Lower leg skin (tissue), 4 donors: ENCODE data around the gene PDE4A. TPM values are rescaled to one million over a fixed set of nuclear protein-coding genes. Genes with fewer than 3 reads are reported as not detected.
"Not testable (repeated sequence)": the region's sequence is repeated elsewhere in the genome, so short reads cannot be mapped to it uniquely, and the experiment has no call there.

Source experiments
- DNase-seq, 2 donors: peaks; one replicate each; pipeline ENCODE4 v3.0.0-alpha.2; 2019; ENCODE audit warnings: low spot score in 2 of 2
- H3K4me3 ChIP-seq: fragments of 200-600 bp; sonication (generic); 2 replicates; pipeline ENCODE4 v1.5.1; 2017; ENCODE audit warnings: mild to moderate bottlenecking, low read depth; ENCODE audit not compliant: poor library complexity, severe bottlenecking
- CTCF ChIP-seq, 3 donors: fragments of 450-650 bp; IDR thresholded peaks; one replicate each; pipeline ENCODE4 v1.5.1; 2016; ENCODE audit warnings: antibody characterized with exemption in 3 of 3, mild to moderate bottlenecking in 3 of 3, moderate library complexity in 2 of 3
- POLR2A ChIP-seq, 2 donors: fragments of 450-650 bp; IDR thresholded peaks; one replicate each; pipeline ENCODE4 v1.6.1; 2016 to 2017; ENCODE audit warnings: antibody characterized with exemption in 2 of 2, mild to moderate bottlenecking in 1 of 2, moderate library complexity in 1 of 2
- WGBS, 2 donors: methylation state at CpG; one replicate each; pipeline ENCODE4 v1.1.5; 2018; 5-methylcytosine and 5-hydroxymethylcytosine counted together
- intact Hi-C: fragments of 100-400 bp; cut with DNase I; formaldehyde crosslinking; loops from one replicate; pipeline ENCODE4 v1.15.0; 2023; ENCODE audit warnings: low total_unique reads
- total RNA-seq, 4 donors: library from RNA; depleted of rRNA; stranded (reverse); fragments of >200 nt; gene quantifications; one replicate each; pipeline ENCODE4 v1.1.0, GENCODE V29; 2016

Gene PDE4A
- total RNA-seq, result 1 to 10 TPM; 4.1 to 6.8 (median 5.7) TPM

- WGBS, 2 donors, result 0 to 1% methylated on average over 34 to 47 of the region's 104 CpGs
- intact Hi-C loops, result no loop called here
- no peak within 1 kb of the TSS for H3K4me3 ChIP-seq
- peak in 1 of 2 donors; percentile 87 for DNase-seq
- TF ChIP-seq POLR2A (IDR thresholded peaks at IDR 0.05), result no peak
- TF ChIP-seq CTCF (IDR thresholded peaks at IDR 0.05), result no peak
These were observed at the start of gene PDE4A for GRCh38 chr19:10420444-10421239. TSS of gene PDE4A (plus strand) at chr19:10420538. CDS start at chr19:10420765, 227 bp downstream.

- no peak for TF ChIP-seq POLR2A (IDR thresholded peaks at IDR 0.05)
- TF ChIP-seq CTCF (IDR thresholded peaks at IDR 0.05), result no peak
- no peak overlapping the region for H3K4me3 ChIP-seq
- no peak for DNase-seq
- 89 to 100% methylated on average over 3 of the region's 3 CpGs for WGBS, 2 donors
- intact Hi-C loops, result no loop called here
These were observed 47.6 kb upstream of the PDE4A start for GRCh38 chr19:10372690-10373089.

- WGBS, 2 donors, result 76 to 88% methylated on average over 5 of the region's 5 CpGs
- TF ChIP-seq CTCF (IDR thresholded peaks at IDR 0.05) (no peak), POLR2A (IDR thresholded peaks at IDR 0.05) (no peak)
- intact Hi-C loops, result no loop called here
These were observed 45.4 kb upstream of the PDE4A start for GRCh38 chr19:10374931-10375330.

GRCh38 chr19:10377140-10377640, 43.1 kb upstream of the PDE4A start:
- DNase-seq, intact Hi-C loops, H3K4me3 ChIP-seq: not testable (repeated sequence)
- WGBS, 2 donors, result 90 to 94% methylated on average over 2 of the region's 2 CpGs

More at GRCh38 chr19:10374931-10375330, 45.4 kb upstream of the PDE4A start:
- no peak overlapping the region for H3K4me3 ChIP-seq
- DNase-seq, result no peak

- TF ChIP-seq POLR2A (IDR thresholded peaks at IDR 0.05) (no peak), CTCF (IDR thresholded peaks at IDR 0.05) (no peak)
- H3K4me3 ChIP-seq, result no peak overlapping the region
- 95 to 98% methylated on average over 8 of the region's 8 CpGs for WGBS, 2 donors
- no peak for DNase-seq
- intact Hi-C loops, result no loop called here
These were observed 42.2 kb upstream of the PDE4A start for GRCh38 chr19:10378124-10378523.

- DNase-seq, result no peak
- 0 to 1% methylated on average over 10 of the region's 10 CpGs for WGBS, 2 donors
- TF ChIP-seq POLR2A (IDR thresholded peaks at IDR 0.05) (no peak), CTCF (IDR thresholded peaks at IDR 0.05) (no peak)
- intact Hi-C loops, result no loop called here
- H3K4me3 ChIP-seq, result peak overlapping the region; percentile 89
These were observed 40.4 kb upstream of the PDE4A start for GRCh38 chr19:10379880-10380312.
